ENCODE data around the gene C21orf58.

The C21orf58 gene

GRCh38 chr21:46347203-46347550 is 23.5 kb upstream of the C21orf58 start:
- Mint-ChIP-seq H3K27ac (no peak overlapping the region), H3K9me3 (no peaks in the 10 kb centered on the region), H3K27me3 (ENCODE audit: low read depth, poor library complexity) (no peaks in the 10 kb centered on the region), H3K4me3 (no peak overlapping the region), H3K4me1 (no peaks in the 10 kb centered on the region), H3K36me3 (ENCODE audit: low read depth) (peaks cover 46% of the 10 kb centered on the region)
- no peak for DNase-seq
- TF ChIP-seq CTCF (IDR thresholded peaks at IDR 0.05) = no peak

GRCh38 chr21:46346296-46347202 is 22.9 kb upstream of the C21orf58 start:
- Mint-ChIP-seq H3K9me3 (no peaks in the 10 kb centered on the region), H3K4me1 (no peaks in the 10 kb centered on the region), H3K27ac (peak overlapping the region; percentile 59), H3K4me3 (no peak overlapping the region), H3K27me3 (ENCODE audit: low read depth, poor library complexity) (no peaks in the 10 kb centered on the region), H3K36me3 (ENCODE audit: low read depth) (peaks cover 52% of the 10 kb centered on the region)
- TF ChIP-seq CTCF (IDR thresholded peaks at IDR 0.05) = no peak
- DNase-seq = no peak

GRCh38 chr21:46345861-46346260 is 22.2 kb upstream of the C21orf58 start:
- no peak overlapping the region for H3K4me3 Mint-ChIP-seq

GRCh38 chr21:46344219-46344915 is 20.7 kb upstream of the C21orf58 start:
- peaks cover 6% of the 10 kb centered on the region for H3K9me3 Mint-ChIP-seq
- no peak overlapping the region for H3K4me3 Mint-ChIP-seq
- H3K27me3 Mint-ChIP-seq (ENCODE audit: low read depth, poor library complexity) = no peaks in the 10 kb centered on the region
- peaks cover 59% of the 10 kb centered on the region for H3K36me3 Mint-ChIP-seq (ENCODE audit: low read depth)
- H3K4me1 Mint-ChIP-seq = no peaks in the 10 kb centered on the region
- DNase-seq = no peak
- no peak overlapping the region for H3K27ac Mint-ChIP-seq
- no peak for TF ChIP-seq CTCF (IDR thresholded peaks at IDR 0.05)

More at GRCh38 chr21:46345861-46346260, 22.2 kb upstream of the C21orf58 start:
- Mint-ChIP-seq H3K9me3 (no peaks in the 10 kb centered on the region), H3K27ac (no peak overlapping the region), H3K4me1 (no peaks in the 10 kb centered on the region), H3K27me3 (ENCODE audit: low read depth, poor library complexity) (no peaks in the 10 kb centered on the region), H3K36me3 (ENCODE audit: low read depth) (peaks cover 54% of the 10 kb centered on the region)
- TF ChIP-seq CTCF (IDR thresholded peaks at IDR 0.05) = no peak
- DNase-seq = no peak

- H3K4me1 Mint-ChIP-seq = no peaks in the 10 kb centered on the region
- peaks cover 82% of the 10 kb centered on the region for H3K36me3 Mint-ChIP-seq (ENCODE audit: low read depth)
- no peak for TF ChIP-seq CTCF (IDR thresholded peaks at IDR 0.05)
- H3K27ac Mint-ChIP-seq = no peak overlapping the region
- peaks cover 6% of the 10 kb centered on the region for H3K9me3 Mint-ChIP-seq
- H3K4me3 Mint-ChIP-seq = no peak overlapping the region
- H3K27me3 Mint-ChIP-seq (ENCODE audit: low read depth, poor library complexity) = no peaks in the 10 kb centered on the region
- no peak for DNase-seq
Observed at GRCh38 chr21:46340998-46341397, 17.3 kb upstream of the C21orf58 start.

Measured in nephron progenitor cell (in vitro differentiated cells).